SIG-M5 treated with dmso at 0.1 percent for 504 hours (cell line): ENCODE data around the gene DOCK6.

Experiments used
- DNase-seq: peaks from one replicate; lab custom pipeline; 2025; ENCODE audit not compliant: unreplicated experiment; lab: John Stamatoyannopoulos, UW

Gene DOCK6

DNA sequence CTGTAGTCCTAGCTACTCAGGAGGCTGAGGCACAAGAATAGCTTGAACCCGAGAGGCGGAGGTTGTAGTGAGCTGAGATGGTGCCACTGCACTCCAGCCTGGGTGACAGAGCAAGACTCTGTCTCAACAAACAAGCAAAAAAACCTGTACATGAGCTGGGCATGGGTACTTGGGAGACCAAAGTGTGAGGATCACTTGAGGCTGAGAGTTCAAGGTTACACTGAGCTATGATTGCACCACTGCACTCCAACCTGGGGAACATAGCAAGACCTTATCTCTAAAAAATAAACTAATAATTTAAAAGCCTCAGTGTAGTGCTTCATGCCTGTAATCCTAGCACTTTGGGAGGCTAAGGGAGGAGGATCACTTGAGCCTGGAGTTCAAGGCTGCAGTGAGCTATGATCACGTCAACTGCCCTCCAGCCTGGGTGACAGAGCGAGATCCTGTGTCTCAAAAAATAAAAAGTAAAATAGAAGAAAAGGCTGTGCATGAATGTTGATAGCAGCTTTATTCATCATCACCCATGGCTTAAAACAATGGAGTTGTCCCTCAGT, 12.3 kb upstream of the DOCK6 start:
- DNase-seq, result no peak

DNA sequence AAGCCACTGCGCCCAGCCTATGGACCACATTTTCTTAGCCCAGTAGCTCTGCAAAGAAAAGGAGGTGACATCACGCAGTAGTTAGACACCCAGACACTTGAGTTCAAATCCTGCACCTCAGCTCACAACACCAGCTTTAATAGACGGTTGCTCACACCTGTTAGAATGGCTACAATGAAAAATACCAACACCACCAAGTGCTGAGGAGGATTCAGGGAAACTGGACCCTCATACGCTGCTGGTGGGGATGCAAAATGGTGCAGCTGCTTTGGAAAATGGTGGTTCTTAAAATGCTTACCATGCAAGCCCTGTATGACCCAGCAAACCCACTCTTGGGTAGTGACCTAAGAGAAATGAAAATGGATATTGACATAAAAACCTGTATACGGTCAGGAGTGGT, 11.7 kb upstream of the DOCK6 start:
- DNase-seq, result no peak

DNA sequence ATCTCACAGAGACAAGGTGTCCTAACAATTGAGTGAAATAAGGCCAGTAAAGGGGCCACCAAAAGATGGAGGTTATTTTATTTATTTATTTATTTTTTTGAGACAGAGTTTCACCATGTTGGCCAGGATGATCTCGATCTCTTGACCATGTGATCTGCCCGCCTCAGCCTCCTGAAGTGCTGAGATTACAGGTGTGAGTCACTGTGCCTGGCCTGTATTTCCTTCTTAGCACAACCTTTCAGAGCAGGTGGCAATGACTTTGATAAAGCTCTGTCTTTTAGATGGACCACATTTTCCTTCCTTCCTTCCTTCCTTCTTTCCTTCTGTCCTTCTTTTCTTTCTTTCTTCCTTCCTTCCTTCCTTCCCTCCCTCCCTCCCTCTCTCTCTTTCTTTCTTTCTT, 11.0 kb upstream of the DOCK6 start:
- no peak for DNase-seq

DNA sequence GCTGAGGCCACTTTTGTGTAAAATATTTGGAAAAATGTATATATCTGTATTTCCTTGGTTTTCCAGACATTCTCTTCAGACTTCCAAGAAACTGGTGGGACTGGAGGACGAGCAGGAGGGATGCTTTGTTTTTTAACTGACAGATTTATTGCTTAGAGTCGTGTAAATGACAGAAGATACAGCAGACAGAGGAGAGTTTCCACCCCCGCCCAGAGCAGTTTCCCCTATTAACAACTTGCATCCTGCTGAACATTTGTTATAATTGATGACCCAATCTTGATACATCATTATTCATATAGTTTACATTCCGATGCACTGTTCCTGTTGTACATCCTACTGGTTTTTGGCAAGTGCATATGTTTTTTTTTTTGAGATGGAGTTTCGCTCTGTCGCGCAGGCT, 7.1 kb upstream of the DOCK6 start:
- no peak for DNase-seq

DNA sequence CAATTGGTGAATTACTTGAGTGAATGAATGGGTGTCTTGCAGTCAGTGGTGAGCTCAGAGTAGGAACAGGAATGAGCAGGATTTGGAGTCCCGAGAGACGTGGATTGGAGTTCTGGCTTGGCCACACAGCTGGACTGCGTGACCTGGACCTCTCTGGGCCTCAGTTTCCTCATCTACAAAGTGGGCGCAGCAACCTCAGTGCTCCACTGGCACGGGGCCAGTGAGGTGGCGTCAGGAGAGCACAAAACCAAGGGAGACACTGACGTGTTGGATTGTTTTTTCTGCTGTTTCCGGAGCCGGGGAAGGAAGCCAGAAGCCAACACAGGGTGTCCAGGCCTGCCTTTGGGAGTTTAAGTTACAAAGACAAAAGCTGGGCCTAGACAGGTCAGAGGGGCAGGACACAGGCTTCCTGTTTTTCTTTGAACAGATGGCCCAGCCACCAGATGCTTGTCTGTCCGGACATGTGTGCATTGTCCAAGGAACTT, 6.5 kb upstream of the DOCK6 start:
- no peak for DNase-seq

DNA sequence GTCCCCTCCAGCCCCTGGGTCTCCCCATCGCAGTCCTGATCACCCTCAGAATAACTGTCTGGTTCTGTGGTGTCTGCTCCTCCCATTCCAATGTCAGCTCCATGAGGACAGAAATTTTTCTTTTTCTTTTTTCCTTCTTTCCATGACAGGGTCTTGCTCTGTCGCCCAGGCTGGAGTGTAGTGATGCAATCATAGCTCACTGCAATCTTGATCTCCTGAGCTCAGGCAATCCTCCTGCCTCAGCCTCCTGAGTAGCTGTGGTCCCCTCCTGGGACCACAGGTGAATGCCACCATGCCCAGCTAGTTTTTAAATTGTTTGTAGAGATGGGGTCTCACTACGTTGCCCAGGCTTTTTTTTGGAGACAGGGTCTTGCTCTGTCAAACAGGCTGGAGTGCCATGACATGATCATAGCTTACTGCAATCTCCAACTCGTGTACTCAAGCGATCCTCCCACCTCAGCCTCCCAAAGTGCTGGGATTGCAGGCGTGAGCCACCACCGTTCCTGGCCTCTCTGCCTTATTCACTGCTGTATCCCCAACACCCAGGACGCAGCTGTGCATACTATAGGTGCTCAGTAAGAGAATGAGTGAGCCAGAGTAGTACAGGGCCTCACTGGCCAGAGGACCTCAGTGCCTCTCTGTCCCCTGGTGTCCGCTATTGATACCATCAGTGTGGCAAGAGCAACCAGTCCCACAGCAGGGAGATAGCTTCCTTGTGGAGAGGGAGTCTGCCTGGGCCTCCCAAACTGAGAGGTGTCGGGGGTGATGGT, 5.2 kb upstream of the DOCK6 start:
- no peak for DNase-seq

DNA sequence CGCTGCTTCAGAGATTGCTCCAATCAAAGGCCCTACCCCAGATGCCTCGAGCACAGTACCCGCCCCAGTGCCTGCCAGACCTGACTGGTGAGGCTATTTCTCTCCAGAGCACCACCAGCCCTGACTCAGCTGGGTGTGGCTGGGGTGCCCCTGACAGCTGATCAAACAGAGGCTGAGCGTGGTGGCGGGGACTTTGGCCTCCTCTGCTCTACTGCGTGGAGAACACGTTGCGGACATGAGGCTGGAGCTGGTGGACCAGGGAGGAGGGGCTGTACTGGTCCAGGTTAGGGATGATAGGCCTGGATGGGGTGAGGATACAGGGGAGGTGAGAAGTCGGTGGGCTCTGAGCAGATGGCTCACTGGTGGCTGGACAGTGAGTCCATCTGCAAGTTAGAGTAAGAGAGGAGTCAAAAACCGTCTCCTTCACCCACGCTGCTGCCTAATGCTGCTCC, 3.5 kb upstream of the DOCK6 start:
- DNase-seq, result peak; percentile 47

DNA sequence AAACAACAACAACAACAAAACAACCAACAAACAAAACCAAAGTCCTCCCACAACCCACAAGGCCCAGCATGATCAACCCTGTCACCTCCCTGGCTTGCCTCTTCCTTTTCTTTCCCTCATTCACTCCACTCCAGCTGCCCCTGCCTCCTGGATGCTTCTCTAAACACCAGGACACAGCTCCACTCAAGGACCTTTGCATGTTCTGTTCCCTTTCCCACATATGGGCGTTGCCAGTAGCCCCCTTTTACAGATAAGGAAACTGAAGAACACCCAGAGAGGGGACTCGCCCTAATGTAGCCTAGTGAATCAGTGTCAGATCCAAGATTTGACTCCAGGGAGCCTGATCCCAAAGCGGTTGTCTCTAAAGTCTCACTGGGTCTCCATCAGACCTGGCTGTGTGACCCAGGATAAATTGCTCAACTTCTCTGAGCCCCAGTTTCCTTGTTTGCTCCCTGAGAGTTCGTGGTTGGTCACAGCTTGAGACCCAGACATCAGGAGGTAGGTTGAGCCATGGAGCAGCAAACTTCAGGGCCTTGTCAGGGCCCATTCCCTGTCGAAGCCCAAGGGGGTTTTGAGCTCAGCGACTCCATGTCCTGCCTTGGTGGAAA, 3.0 kb upstream of the DOCK6 start:
- DNase-seq, result no peak

DNA sequence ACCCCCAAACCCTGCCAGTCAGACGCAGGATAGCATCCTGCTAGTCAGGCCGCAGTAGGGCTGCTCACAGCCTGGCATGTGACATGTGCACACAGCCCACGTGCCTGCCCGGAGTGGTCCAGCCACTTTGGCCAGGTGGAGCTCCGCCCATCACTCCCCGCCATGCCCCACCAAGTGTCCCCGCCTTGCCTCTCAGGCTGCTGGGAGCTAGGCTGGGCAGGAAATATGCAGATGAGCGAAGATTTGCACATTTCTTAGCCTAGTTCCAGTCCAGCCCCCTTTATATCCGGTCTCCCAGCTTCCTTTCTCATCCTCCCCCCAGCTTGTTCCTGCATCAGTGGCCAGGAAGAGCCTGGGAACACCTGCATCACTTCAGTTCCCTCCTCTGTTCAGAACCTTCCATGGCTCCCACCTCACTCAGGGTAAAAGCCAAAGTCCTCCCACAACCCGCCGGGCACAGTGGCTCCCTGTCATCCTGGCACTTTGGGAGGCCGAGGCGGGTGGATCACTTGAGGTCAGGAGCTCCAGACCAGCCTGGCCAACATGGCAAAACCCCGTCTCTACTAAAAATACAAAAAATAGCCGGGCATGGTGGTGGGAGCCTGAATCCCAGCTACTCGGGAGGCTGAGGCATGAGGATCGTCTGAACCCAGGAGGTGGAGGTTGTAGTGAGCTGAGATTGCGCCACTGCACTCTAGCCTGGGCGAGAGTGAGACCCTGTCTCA, 2.3 kb upstream of the DOCK6 start:
- peak; percentile 69 for DNase-seq

DNA sequence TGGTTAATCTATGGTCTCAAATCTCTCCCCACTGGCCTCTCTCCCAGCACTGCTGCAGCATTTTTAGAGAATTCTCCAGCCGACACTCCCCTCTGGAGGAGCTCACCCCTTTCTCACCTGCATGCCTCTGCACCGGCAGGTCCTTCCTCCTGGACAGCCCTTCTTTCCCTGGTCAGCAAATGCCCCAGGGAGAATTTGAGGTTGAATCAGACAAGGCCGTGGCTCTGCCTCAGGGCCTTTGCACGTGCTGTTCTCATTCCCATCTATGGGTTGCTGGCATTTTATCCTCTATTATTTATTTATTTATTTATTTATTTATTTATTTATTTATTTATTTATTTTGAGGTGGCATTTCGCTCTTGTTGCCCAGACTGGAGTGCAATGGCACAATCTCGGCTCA, 1.4 kb upstream of the DOCK6 start:
- no peak for DNase-seq

DNA sequence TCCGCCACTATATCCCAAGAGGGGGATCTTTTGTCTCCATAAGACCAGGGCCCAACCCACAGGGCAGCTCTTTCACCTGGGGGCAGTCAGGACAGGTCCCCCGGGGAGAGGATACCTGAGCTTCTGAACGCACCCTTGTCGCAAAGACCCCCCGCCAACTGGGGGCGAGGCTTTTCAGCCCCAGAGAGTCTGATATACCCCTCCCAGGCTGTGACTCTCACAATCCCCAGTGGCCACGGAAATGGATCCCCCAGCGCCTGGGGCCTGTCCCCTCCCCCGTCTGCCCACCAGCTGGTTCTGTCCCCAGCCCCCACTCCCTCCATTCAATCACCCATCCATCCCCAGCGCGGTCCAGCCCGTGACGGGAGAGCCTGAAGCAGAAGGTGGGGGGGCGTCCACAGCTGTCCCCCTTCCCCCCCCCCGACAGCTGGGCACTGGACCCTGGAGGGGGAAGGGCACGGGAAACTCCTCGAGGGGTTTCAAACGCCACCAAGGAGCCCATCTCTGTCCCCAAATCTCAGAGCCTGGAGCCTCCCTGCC, 823 bp downstream of the DOCK6 start:
- DNase-seq, result no peak

DNA sequence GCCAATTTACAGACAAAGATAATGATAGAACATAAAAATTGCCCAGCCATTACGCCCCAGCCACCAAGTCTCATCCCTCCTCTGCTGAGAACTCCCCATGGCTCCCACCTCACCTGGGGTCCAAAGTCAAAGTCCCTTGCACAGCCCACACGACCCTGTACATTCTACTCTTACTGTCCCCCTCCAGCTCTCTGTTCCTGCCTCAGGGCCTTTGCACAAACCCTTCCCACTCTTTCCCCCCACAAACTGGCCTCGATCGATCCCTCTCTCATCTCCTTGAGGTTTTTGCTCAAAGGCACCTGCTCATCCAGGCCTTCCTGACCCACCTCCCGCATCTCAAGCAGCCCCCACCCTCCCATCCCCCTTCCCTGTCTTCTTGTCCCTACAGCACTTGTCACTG, 1.3 kb downstream of the DOCK6 start:
- DNase-seq, result no peak

DNA sequence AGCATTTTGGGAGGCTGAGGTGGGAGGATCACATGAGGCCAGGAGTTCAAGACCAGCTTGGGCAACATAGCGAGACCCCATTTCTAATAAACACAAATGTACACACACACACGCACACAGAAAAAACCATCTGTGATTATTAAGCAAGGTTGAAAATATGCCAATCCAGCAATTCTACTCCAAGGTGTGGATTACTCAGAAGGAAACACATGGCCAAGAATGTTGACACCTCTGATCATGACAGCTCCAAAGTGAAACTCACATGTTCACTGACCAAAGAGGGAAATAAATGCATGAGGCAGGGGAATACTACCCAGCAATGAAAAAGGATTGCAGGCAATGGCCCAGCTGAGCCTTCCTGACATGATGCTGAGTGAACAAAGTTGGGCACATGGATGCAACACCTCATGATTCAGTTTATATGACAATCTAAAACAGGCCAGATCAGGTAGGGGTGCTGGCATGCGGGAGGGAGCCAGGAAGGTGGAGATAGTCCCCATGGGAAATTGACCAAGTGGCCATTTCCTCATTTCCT, 4.4 kb downstream of the DOCK6 start:
- no peak for DNase-seq

DNA sequence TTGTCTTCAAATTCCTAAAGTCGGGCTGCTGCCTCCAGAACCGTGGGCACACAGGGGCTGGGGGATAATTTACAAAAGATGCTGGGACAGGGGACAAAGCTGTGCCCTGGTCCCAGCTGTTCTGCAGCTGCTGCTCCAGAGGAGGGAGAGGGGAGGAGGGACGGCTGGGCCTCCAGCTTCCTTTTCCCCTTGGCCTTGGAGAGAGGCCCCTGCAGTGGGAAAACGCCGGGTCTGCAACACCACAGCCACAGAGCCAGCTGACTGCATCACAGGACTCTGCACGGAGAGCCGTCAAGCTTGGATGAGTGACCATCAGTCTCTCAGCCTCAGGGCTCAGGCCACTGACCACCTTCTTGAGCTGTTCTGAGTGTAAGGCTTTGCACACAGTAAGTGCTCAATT, 6.1 kb downstream of the DOCK6 start:
- DNase-seq, result no peak

DNA sequence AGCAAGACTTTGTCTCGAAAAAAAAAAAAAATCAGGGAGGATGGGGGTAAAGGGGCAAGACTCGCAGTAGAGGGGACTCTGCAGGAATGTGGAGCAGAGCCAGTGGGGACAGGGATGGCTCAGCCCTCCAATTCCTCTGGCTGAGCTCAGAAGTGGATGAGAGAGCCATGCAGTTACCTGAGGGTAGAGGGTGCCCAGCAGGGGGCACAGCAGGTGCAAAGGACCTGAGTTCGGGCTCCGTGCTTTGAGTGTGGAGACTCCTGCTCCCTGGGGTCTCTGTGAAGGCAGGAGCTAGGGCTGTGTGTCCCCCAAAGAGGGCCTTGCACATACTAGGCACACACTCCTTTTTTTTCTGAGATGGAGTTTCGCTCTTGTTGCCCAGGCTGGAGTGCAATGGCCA, 7.7 kb downstream of the DOCK6 start:
- no peak for DNase-seq

DNA sequence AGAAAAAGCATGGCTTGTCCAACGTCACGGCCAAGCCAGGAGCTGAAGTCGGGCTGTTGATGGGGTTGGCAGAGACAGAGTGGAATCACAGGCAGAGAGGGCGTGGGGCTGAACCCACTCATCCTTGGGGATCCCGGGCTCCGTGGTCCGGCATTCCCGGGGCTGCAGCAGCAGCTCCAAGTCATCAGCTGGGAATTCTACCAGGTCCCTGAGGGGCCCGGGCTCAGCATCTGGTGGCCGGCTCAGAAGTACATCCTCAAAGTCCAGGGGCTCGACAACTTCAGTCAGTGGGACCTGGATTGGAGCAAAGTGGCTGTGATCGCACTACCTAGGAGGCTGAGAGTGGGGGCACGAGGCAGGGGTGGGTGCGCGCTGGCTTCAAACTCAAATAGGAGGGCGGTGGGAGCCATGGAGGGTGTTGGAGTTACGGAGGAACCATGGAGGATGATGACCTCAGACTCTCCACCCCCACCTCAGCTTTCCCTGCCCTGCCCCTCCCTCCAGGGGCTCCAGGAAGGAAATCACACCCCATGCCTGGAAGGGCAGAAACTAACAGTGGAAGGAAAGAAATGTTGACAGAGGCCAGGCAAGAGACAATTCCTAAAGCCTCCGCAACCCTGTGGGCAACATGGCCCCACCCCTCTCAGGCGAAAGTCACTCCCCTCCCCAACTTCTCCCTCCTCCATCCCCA, 9.5 kb downstream of the DOCK6 start:
- DNase-seq, result no peak

DNA sequence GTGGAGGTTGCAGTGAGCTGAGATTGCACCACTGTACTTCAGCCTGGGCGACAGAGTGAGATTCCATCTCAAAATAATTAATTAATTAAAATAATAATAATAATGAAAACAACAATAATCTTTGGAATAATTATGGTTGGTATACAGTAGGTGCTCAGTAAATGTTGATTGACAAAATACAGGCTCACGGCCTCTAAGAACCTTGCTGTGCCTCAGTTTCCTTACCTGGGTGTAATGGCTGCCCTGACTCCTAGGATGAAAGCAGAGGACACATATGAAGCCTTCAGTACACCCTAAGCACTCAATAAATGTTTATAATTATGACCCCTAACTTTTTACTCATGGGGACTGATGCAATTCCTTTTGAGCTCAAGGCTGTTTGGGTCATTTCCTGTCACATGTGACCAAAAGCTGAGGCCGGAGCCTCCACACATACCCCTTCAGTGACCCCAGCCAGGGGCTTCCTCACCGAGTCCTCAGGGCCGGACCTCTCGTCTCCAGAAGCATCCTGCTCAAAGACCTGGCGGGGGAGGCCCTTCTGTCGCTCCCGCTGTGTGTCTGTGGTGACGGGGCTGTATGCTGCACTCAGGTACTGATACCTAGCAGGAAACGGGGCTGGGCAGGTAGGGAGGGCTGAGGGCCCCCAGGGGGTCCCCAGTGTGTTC, 10.5 kb downstream of the DOCK6 start:
- DNase-seq, result no peak

DNA sequence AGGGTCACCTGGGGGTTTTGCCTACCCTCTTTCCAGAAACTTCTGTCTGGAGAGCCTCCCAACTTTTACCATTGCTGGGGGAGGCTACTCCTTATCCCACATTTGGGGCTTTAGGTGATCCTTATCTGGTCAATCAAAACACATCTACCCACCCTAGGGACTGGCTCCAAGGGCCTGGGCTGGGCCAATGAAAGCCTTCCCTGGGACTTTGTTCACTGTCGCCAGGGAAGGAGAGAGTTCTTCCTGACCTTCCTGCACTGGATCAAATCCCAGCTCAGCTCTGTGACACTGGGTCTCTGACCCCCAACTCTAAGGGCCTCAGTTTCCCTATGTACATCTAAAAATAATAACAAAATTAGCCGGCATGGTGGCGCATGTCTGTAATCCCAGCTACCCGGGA, 11.1 kb downstream of the DOCK6 start:
- DNase-seq, result no peak

DNA sequence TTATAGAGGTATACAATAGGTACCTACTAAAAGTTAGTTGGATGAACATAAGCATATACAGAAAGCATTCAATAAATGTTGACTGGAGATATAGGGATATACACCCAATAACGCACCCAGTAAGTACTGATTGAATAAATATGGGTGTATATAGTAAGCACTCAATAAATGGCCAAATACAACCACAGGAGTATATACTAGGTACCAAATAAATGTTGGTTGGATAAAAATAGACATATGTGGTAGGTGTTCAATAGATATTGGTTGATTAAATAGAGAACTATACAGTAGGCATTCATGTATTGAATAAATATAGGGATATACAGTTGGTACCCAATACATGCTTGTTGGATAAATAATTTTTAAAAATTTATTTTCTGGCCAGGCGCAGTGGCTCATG, 13.5 kb downstream of the DOCK6 start:
- DNase-seq, result no peak

DNA sequence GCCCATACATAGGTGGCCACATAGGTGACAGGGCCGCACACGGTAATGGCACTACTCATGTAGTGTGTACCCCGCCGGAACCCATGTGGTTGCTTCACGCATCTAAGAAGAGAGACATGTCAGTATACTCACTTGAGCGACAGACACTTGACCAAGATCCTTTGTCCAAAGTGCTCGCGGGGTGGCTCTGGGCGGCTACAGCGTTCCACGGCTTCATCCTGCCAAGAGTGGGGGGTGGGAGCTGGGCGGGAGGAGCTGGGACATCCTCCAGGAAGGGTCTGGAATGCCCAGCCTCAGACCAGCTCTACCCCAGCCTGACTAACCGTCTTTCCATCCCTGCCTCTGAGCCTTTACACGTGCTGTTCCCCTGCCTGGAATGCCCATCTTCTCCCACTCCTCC, 14.4 kb downstream of the DOCK6 start:
- no peak for DNase-seq
